B cell (primary cell): ENCODE results near the gene TAX1BP3. TPM values are rescaled to one million over a fixed set of nuclear protein-coding genes. Genes with fewer than 3 reads are reported as not detected.

Experiments used
- ATAC-seq: fragments of 200-7000 bp; cut with Tn5 transposase; one replicate; pipeline ENCODE4 v1.10.0; 2021; ENCODE audit warnings: low read depth, mild to moderate bottlenecking, moderate number of reproducible peaks, moderate library complexity
- CTCF ChIA-PET: fragments of 350-600 bp; sonication (Branson Sonifier 250); formaldehyde crosslinking; loops from one replicate; lab custom pipeline; 2021; ENCODE audit warnings: antibody characterized with exemption, inconsistent platforms; lab: Charles Lee
- POLR2A ChIA-PET: fragments of 350-600 bp; sonication (Branson Sonifier 250); formaldehyde crosslinking; loops from one replicate; lab custom pipeline; 2021; ENCODE audit warnings: antibody characterized with exemption; lab: Charles Lee
- DNase-seq: peaks from one replicate; pipeline ENCODE4 v3.0.0; 2013
- H2AFZ ChIP-seq: 2 replicates; pipeline ENCODE4 v1.6.1; 2012; ENCODE audit warnings: mild to moderate bottlenecking, low read depth, low read length; ENCODE audit not compliant: insufficient read depth, poor library complexity, severe bottlenecking
- H3K27ac ChIP-seq, 2 donors: 1 replicate in 1 of 2; 2 replicates in 1 of 2; pipeline ENCODE4 v1.5.1; 2012 to 2013; ENCODE audit warnings: low read length in 2 of 2, mild to moderate bottlenecking in 2 of 2, moderate library complexity in 1 of 2
- H3K27me3 ChIP-seq, 4 experiments: fragments of 200-600 bp in 1 of 4; sonication (generic) in 1 of 4; replicated peaks in 1 of 4; 1 replicate in 2 of 4; 2 replicates in 2 of 4; pipeline versions ENCODE4 v1.6.1 to v1.7.0; 2013 to 2016; ENCODE audit warnings: low read length in 3 of 4, mild to moderate bottlenecking in 2 of 4, mixed read lengths in 1 of 4, moderate library complexity in 1 of 4; ENCODE audit not compliant: insufficient read depth in 4 of 4, control insufficient read depth in 3 of 4; ENCODE audit errors: control extremely low read depth in 1 of 4
- H3K36me3 ChIP-seq, 2 experiments: replicated peaks in 1 of 2; 1 replicate in 1 of 2; 2 replicates in 1 of 2; pipeline versions ENCODE4 v1.6.1 to v1.7.1; 2013; ENCODE audit warnings: low read length in 1 of 2; ENCODE audit not compliant: insufficient read depth in 2 of 2, control insufficient read depth in 1 of 2; ENCODE audit errors: control extremely low read depth in 1 of 2, extremely low read depth in 1 of 2
- H3K4me1 ChIP-seq, 2 donors: fragments of 200-600 bp in 1 of 2; sonication (generic) in 1 of 2; 1 replicate in 1 of 2; 2 replicates in 1 of 2; pipeline versions ENCODE4 v1.5.1 to v1.6.1; 2013 to 2017; ENCODE audit warnings: low read length in 2 of 2; ENCODE audit not compliant: control insufficient read depth in 2 of 2, insufficient read depth in 2 of 2
- H3K4me2 ChIP-seq: replicated peaks from 2 replicates; pipeline ENCODE3; 2012; ENCODE audit warnings: mild to moderate bottlenecking, low read depth, low read length; ENCODE audit not compliant: poor library complexity, severe bottlenecking
- H3K4me3 ChIP-seq, 5 experiments: fragments of 200-600 bp in 1 of 5; sonication (generic) in 1 of 5; 1 replicate in 3 of 5; 2 replicates in 2 of 5; pipeline versions ENCODE4 v1.5.1 to v1.7.0; 2011 to 2016; ENCODE audit warnings: low read length in 4 of 5, mild to moderate bottlenecking in 4 of 5, low read depth in 2 of 5, control low read depth in 1 of 5, moderate library complexity in 1 of 5; ENCODE audit not compliant: insufficient read depth in 1 of 5; ENCODE audit errors: control extremely low read depth in 1 of 5, extremely low read depth in 1 of 5
- H3K79me2 ChIP-seq: fragments of 200-600 bp; sonication (generic); one replicate; pipeline ENCODE4 v1.6.0; 2016; ENCODE audit warnings: low read length; ENCODE audit not compliant: control insufficient read depth, insufficient read depth
- H3K9ac ChIP-seq: fragments of 200-600 bp; sonication (generic); 2 replicates; pipeline ENCODE4 v1.6.1; 2017; ENCODE audit warnings: mild to moderate bottlenecking, low read length, moderate library complexity
- H3K9me3 ChIP-seq, 3 donors: one replicate each; pipeline versions ENCODE4 v1.6.1 to v1.7.1; 2013; ENCODE audit warnings: low read length in 2 of 3; ENCODE audit not compliant: control insufficient read depth in 2 of 3, insufficient read depth in 1 of 3; ENCODE audit errors: control extremely low read depth in 1 of 3
- H4K20me1 ChIP-seq: 2 replicates; pipeline ENCODE4 v1.6.0; 2012; ENCODE audit warnings: mild to moderate bottlenecking, low read length; ENCODE audit not compliant: insufficient read depth, control insufficient read depth, poor library complexity, severe bottlenecking
- H3K27ac Mint-ChIP-seq: one replicate; pipeline ENCODE4 v1.8.0; 2021; ENCODE audit warnings: mixed read lengths
- H3K27me3 Mint-ChIP-seq: one replicate; pipeline ENCODE4 v1.8.0; 2021; ENCODE audit warnings: mixed read lengths
- H3K4me1 Mint-ChIP-seq: one replicate; pipeline ENCODE4 v1.8.0; 2021; ENCODE audit warnings: mixed read lengths
- H3K4me3 Mint-ChIP-seq: one replicate; pipeline ENCODE4 v1.8.0; 2021; ENCODE audit warnings: mixed read lengths
- H3K9me3 Mint-ChIP-seq: one replicate; pipeline ENCODE4 v1.8.0; 2022; ENCODE audit warnings: mixed read lengths; ENCODE audit not compliant: insufficient read depth
- CTCF ChIP-seq: fragments of 200-600 bp; IDR thresholded peaks from one replicate; pipeline ENCODE4 v1.8.0; 2022; ENCODE audit warnings: antibody characterized with exemption, mild to moderate bottlenecking
- EZH2 ChIP-seq: IDR thresholded peaks from 2 replicates; pipeline ENCODE4 v1.6.1; 2012; ENCODE audit warnings: borderline replicate concordance, low read depth, mild to moderate bottlenecking, moderate library complexity, low read length; ENCODE audit not compliant: insufficient read depth, poor library complexity, severe bottlenecking
- WGBS: methylation state at CpG from one replicate; pipeline ENCODE4 v1.1.5; 2013; ENCODE audit warnings: missing lambda C conversion rate; ENCODE audit not compliant: insufficient coverage; 5-methylcytosine and 5-hydroxymethylcytosine counted together
- intact Hi-C: fragments of 100-400 bp; cut with micrococcal nuclease; formaldehyde crosslinking; loops from one replicate; pipeline ENCODE4 v1.10.0; 2022
- polyA plus RNA-seq: library from polyadenylated mRNA; depleted of rRNA; stranded (reverse); fragments of >200 nt; gene quantifications from 2 replicates; pipeline ENCODE4 v1.2.3, GENCODE V29; 2012
- total RNA-seq, 2 donors: library from RNA; stranded (reverse); fragments of 120-200 nt in 1 of 2; gene quantifications; 1 replicate in 1 of 2; 2 replicates in 1 of 2; pipeline versions ENCODE4 v1.2.3 to v1.2.4, GENCODE V29; 2013 to 2022

Gene TAX1BP3
- total and polyA plus RNA-seq, 2 donors (not counting 1 experiment from before 2014, with no cell fraction given): 17.7 to 22.1 TPM

- H3K4me1 ChIP-seq: peaks cover 0 to 4% of the 10 kb centered on the region in 2 donors
- ChIA-PET CTCF (no interaction called here), POLR2A (no interaction called here)
- H3K27ac ChIP-seq: no peak overlapping the region
- ATAC-seq (no peak), DNase-seq (no peak)
- H3K4me3 ChIP-seq: no peak overlapping the region
- Mint-ChIP-seq H3K4me1 (peaks cover 2% of the 10 kb centered on the region), H3K27ac (no peak overlapping the region), H3K4me3 (no peak overlapping the region), H3K9me3 (no peaks in the 10 kb centered on the region), H3K27me3 (no peaks in the 10 kb centered on the region)
- no peak overlapping the region for H3K4me2 ChIP-seq
- no peaks in the 10 kb centered on the region for H3K9me3 ChIP-seq
- intact Hi-C loops: no loop called here
- H3K36me3 ChIP-seq: peaks cover 1 to 3% of the 10 kb centered on the region in 2 experiments
- no peaks in the 10 kb centered on the region for H4K20me1 ChIP-seq
- 98% methylated on average over 6 of the region's 11 CpGs for WGBS
- H3K79me2 ChIP-seq: no peaks in the 10 kb centered on the region
- TF ChIP-seq EZH2 (no peak), CTCF (no peak)
- no peak overlapping the region for H3K9ac ChIP-seq
- H3K27me3 ChIP-seq: no peaks in the 10 kb centered on the region
- H2AFZ ChIP-seq: no peak overlapping the region
These were observed 12.6 kb downstream of the TAX1BP3 start for GRCh38 chr17:3655766-3656165.

- ChIA-PET CTCF (interaction anchor here (0.8 to 2.6 kb wide), 7 partner anchors 12 to 600 kb away, joined by 3 to 11 read pairs (median 4); partner anchors contain the start of genes CTNS and SHPK), POLR2A (no interaction called here)
- no peaks in the 10 kb centered on the region for H3K79me2 ChIP-seq
- no peak overlapping the region for H3K4me3 Mint-ChIP-seq
- WGBS: 74% methylated on average over 20 of the region's 20 CpGs
- intact Hi-C loops: loop anchor here (5.0 kb wide), 1 partner anchor 111 kb away; no protein-coding TSS in a partner anchor
- DNase-seq: peak; percentile 55
- H3K27ac ChIP-seq: no peak overlapping the region
- H4K20me1 ChIP-seq: no peaks in the 10 kb centered on the region
- H3K4me1 Mint-ChIP-seq: peaks cover 27% of the 10 kb centered on the region
- no peak for ATAC-seq
- no peaks in the 10 kb centered on the region for H3K27me3 Mint-ChIP-seq
- H3K4me1 ChIP-seq: peaks cover 20 to 28% of the 10 kb centered on the region in 2 donors
- H3K27me3 ChIP-seq: no peaks in the 10 kb centered on the region
- no peak overlapping the region for H3K4me3 ChIP-seq
- no peak overlapping the region for H2AFZ ChIP-seq
- no peaks in the 10 kb centered on the region for H3K9me3 ChIP-seq
- TF ChIP-seq EZH2: no peak
- peak; percentile 39 for TF ChIP-seq CTCF
- H3K9me3 Mint-ChIP-seq: no peaks in the 10 kb centered on the region
- H3K9ac ChIP-seq: no peak overlapping the region
- no peak overlapping the region for H3K4me2 ChIP-seq
- peaks cover 3 to 5% of the 10 kb centered on the region in 2 experiments for H3K36me3 ChIP-seq
- H3K27ac Mint-ChIP-seq: peak overlapping the region; percentile 15
These were observed 20.4 kb downstream of the TAX1BP3 start for GRCh38 chr17:3647769-3648555.
